ENCODE data around the gene TRMT10A. TPM values are rescaled to one million over a fixed set of nuclear protein-coding genes. Genes with fewer than 3 reads are reported as not detected.

The TRMT10A gene
- total RNA-seq = 5.7 TPM

GRCh38 chr4:99563310-99564186, at the start of gene TRMT10A:
TSS of gene TRMT10A (minus strand) at chr4:99564039. CDS start at chr4:99559338, 4,701 bp downstream.
- Histone ChIP-seq H3K9ac (ENCODE audit: low read depth in 1 of 3, low read length in 3 of 3) (peak within 1 kb of the TSS; percentile 81 to 99 (median 92)), H3K9me3 (ENCODE audit: control insufficient read depth in 3 of 3, low read length in 3 of 3) (no peaks in the 10 kb centered on the region), H3K4me3 (ENCODE audit: low read length in 3 of 3) (peak within 1 kb of the TSS; percentile 89 to 95 (median 94)), H3K27me3 (ENCODE audit: control insufficient read depth in 3 of 3, insufficient read depth in 3 of 3, low read length in 3 of 3) (no peaks in the 10 kb centered on the region), H3K27ac (ENCODE audit: low read depth, low read length) (peak within 1 kb of the TSS; percentile 92), H3K36me3 (ENCODE audit: control insufficient read depth in 3 of 3, insufficient read depth in 3 of 3, low read length in 3 of 3) (no peaks in the 10 kb centered on the region), H3K4me1 (ENCODE audit: control insufficient read depth in 3 of 3, insufficient read depth in 3 of 3, low read length in 3 of 3) (no peaks in the 10 kb centered on the region)

- Histone ChIP-seq H3K27me3 (ENCODE audit: control insufficient read depth in 3 of 3, insufficient read depth in 3 of 3, low read length in 3 of 3) (no peaks in the 10 kb centered on the region), H3K9me3 (ENCODE audit: control insufficient read depth in 3 of 3, low read length in 3 of 3) (no peaks in the 10 kb centered on the region), H3K9ac (ENCODE audit: low read depth in 1 of 3, low read length in 3 of 3) (peak overlapping the region in 1 of 3 donors; percentile 8), H3K27ac (ENCODE audit: low read depth, low read length) (no peak overlapping the region), H3K4me3 (ENCODE audit: low read length in 3 of 3) (no peak overlapping the region), H3K36me3 (ENCODE audit: control insufficient read depth in 3 of 3, insufficient read depth in 3 of 3, low read length in 3 of 3) (no peaks in the 10 kb centered on the region), H3K4me1 (ENCODE audit: control insufficient read depth in 3 of 3, insufficient read depth in 3 of 3, low read length in 3 of 3) (peaks cover 25 to 49% (median 36%) of the 10 kb centered on the region in 3 donors)
Observed at GRCh38 chr4:99612704-99613103, 48.9 kb upstream of the TRMT10A start.

- H3K36me3 ChIP-seq (ENCODE audit: control insufficient read depth in 3 of 3, insufficient read depth in 3 of 3, low read length in 3 of 3) = no peaks in the 10 kb centered on the region
- H3K27ac ChIP-seq (ENCODE audit: low read depth, low read length) = peak overlapping the region; percentile 32
- peak overlapping the region in 1 of 3 donors; percentile 8 for H3K9ac ChIP-seq (ENCODE audit: low read depth in 1 of 3, low read length in 3 of 3)
- no peak overlapping the region for H3K4me3 ChIP-seq (ENCODE audit: low read length in 3 of 3)
- H3K27me3 ChIP-seq (ENCODE audit: control insufficient read depth in 3 of 3, insufficient read depth in 3 of 3, low read length in 3 of 3) = no peaks in the 10 kb centered on the region
- H3K9me3 ChIP-seq (ENCODE audit: control insufficient read depth in 3 of 3, low read length in 3 of 3) = no peaks in the 10 kb centered on the region
- H3K4me1 ChIP-seq (ENCODE audit: control insufficient read depth in 3 of 3, insufficient read depth in 3 of 3, low read length in 3 of 3) = peaks cover 25 to 48% (median 36%) of the 10 kb centered on the region in 3 donors
Observed at GRCh38 chr4:99612281-99612680, 48.4 kb upstream of the TRMT10A start.

- H3K4me1 ChIP-seq (ENCODE audit: control insufficient read depth in 3 of 3, insufficient read depth in 3 of 3, low read length in 3 of 3) = peaks cover 21 to 33% (median 31%) of the 10 kb centered on the region in 3 donors
- H3K4me3 ChIP-seq (ENCODE audit: low read length in 3 of 3) = peak overlapping the region in 2 of 3 donors; percentile 51 to 66
- no peaks in the 10 kb centered on the region for H3K36me3 ChIP-seq (ENCODE audit: control insufficient read depth in 3 of 3, insufficient read depth in 3 of 3, low read length in 3 of 3)
- H3K27ac ChIP-seq (ENCODE audit: low read depth, low read length) = peak overlapping the region; percentile 25
- H3K27me3 ChIP-seq (ENCODE audit: control insufficient read depth in 3 of 3, insufficient read depth in 3 of 3, low read length in 3 of 3) = no peaks in the 10 kb centered on the region
- no peak overlapping the region for H3K9ac ChIP-seq (ENCODE audit: low read depth in 1 of 3, low read length in 3 of 3)
- no peaks in the 10 kb centered on the region for H3K9me3 ChIP-seq (ENCODE audit: control insufficient read depth in 3 of 3, low read length in 3 of 3)
Observed at GRCh38 chr4:99610605-99611175, 46.9 kb upstream of the TRMT10A start.

GRCh38 chr4:99608417-99608816, 44.6 kb upstream of the TRMT10A start:
- Histone ChIP-seq H3K4me3 (ENCODE audit: low read length in 3 of 3) (no peak overlapping the region), H3K4me1 (ENCODE audit: control insufficient read depth in 3 of 3, insufficient read depth in 3 of 3, low read length in 3 of 3) (peaks cover 12 to 22% (median 19%) of the 10 kb centered on the region in 3 donors), H3K27me3 (ENCODE audit: control insufficient read depth in 3 of 3, insufficient read depth in 3 of 3, low read length in 3 of 3) (no peaks in the 10 kb centered on the region), H3K36me3 (ENCODE audit: control insufficient read depth in 3 of 3, insufficient read depth in 3 of 3, low read length in 3 of 3) (no peaks in the 10 kb centered on the region), H3K27ac (ENCODE audit: low read depth, low read length) (no peak overlapping the region), H3K9me3 (ENCODE audit: control insufficient read depth in 3 of 3, low read length in 3 of 3) (no peaks in the 10 kb centered on the region), H3K9ac (ENCODE audit: low read depth in 1 of 3, low read length in 3 of 3) (no peak overlapping the region)

- H3K27ac ChIP-seq (ENCODE audit: low read depth, low read length) = no peak overlapping the region
- H3K9ac ChIP-seq (ENCODE audit: low read depth in 1 of 3, low read length in 3 of 3) = no peak overlapping the region
- peaks cover 8 to 10% (median 9%) of the 10 kb centered on the region in 3 donors for H3K4me1 ChIP-seq (ENCODE audit: control insufficient read depth in 3 of 3, insufficient read depth in 3 of 3, low read length in 3 of 3)
- H3K27me3 ChIP-seq (ENCODE audit: control insufficient read depth in 3 of 3, insufficient read depth in 3 of 3, low read length in 3 of 3) = no peaks in the 10 kb centered on the region
- no peaks in the 10 kb centered on the region for H3K9me3 ChIP-seq (ENCODE audit: control insufficient read depth in 3 of 3, low read length in 3 of 3)
- H3K36me3 ChIP-seq (ENCODE audit: control insufficient read depth in 3 of 3, insufficient read depth in 3 of 3, low read length in 3 of 3) = no peaks in the 10 kb centered on the region
- H3K4me3 ChIP-seq (ENCODE audit: low read length in 3 of 3) = no peak overlapping the region
Observed at GRCh38 chr4:99606716-99607115, 42.9 kb upstream of the TRMT10A start.

GRCh38 chr4:99594818-99595217, 31.0 kb upstream of the TRMT10A start:
- H3K27ac ChIP-seq (ENCODE audit: low read depth, low read length) = no peak overlapping the region
- no peaks in the 10 kb centered on the region for H3K36me3 ChIP-seq (ENCODE audit: control insufficient read depth in 3 of 3, insufficient read depth in 3 of 3, low read length in 3 of 3)
- H3K4me1 ChIP-seq (ENCODE audit: control insufficient read depth in 3 of 3, insufficient read depth in 3 of 3, low read length in 3 of 3) = no peaks in the 10 kb centered on the region

GRCh38 chr4:99593781-99594641, 30.2 kb upstream of the TRMT10A start:
- no peaks in the 10 kb centered on the region for H3K27me3 ChIP-seq (ENCODE audit: control insufficient read depth in 3 of 3, insufficient read depth in 3 of 3, low read length in 3 of 3)
- no peak overlapping the region for H3K27ac ChIP-seq (ENCODE audit: low read depth, low read length)
- H3K4me3 ChIP-seq (ENCODE audit: low read length in 3 of 3) = no peak overlapping the region
- H3K9me3 ChIP-seq (ENCODE audit: control insufficient read depth in 3 of 3, low read length in 3 of 3) = no peaks in the 10 kb centered on the region
- H3K9ac ChIP-seq (ENCODE audit: low read depth in 1 of 3, low read length in 3 of 3) = no peak overlapping the region
- no peaks in the 10 kb centered on the region for H3K4me1 ChIP-seq (ENCODE audit: control insufficient read depth in 3 of 3, insufficient read depth in 3 of 3, low read length in 3 of 3)
- no peaks in the 10 kb centered on the region for H3K36me3 ChIP-seq (ENCODE audit: control insufficient read depth in 3 of 3, insufficient read depth in 3 of 3, low read length in 3 of 3)

More at GRCh38 chr4:99594818-99595217, 31.0 kb upstream of the TRMT10A start:
- H3K9ac ChIP-seq (ENCODE audit: low read depth in 1 of 3, low read length in 3 of 3) = no peak overlapping the region
- no peaks in the 10 kb centered on the region for H3K27me3 ChIP-seq (ENCODE audit: control insufficient read depth in 3 of 3, insufficient read depth in 3 of 3, low read length in 3 of 3)
- H3K9me3 ChIP-seq (ENCODE audit: control insufficient read depth in 3 of 3, low read length in 3 of 3) = no peaks in the 10 kb centered on the region
- H3K4me3 ChIP-seq (ENCODE audit: low read length in 3 of 3) = no peak overlapping the region

- Histone ChIP-seq H3K4me1 (ENCODE audit: control insufficient read depth in 3 of 3, insufficient read depth in 3 of 3, low read length in 3 of 3) (peaks cover 0 to 6% (median 2%) of the 10 kb centered on the region in 3 donors), H3K9ac (ENCODE audit: low read depth in 1 of 3, low read length in 3 of 3) (no peak overlapping the region), H3K4me3 (ENCODE audit: low read length in 3 of 3) (no peak overlapping the region), H3K27me3 (ENCODE audit: control insufficient read depth in 3 of 3, insufficient read depth in 3 of 3, low read length in 3 of 3) (no peaks in the 10 kb centered on the region), H3K36me3 (ENCODE audit: control insufficient read depth in 3 of 3, insufficient read depth in 3 of 3, low read length in 3 of 3) (no peaks in the 10 kb centered on the region), H3K27ac (ENCODE audit: low read depth, low read length) (no peak overlapping the region), H3K9me3 (ENCODE audit: control insufficient read depth in 3 of 3, low read length in 3 of 3) (no peaks in the 10 kb centered on the region)
Observed at GRCh38 chr4:99591757-99592156, 27.9 kb upstream of the TRMT10A start.

All from skeletal muscle tissue (tissue), 4 donors.